Spleen (tissue), 7 donors: ENCODE data around the gene IGF2R.

Source experiments
- CTCF ChIP-seq, 11 experiments: fragments of 200-600 bp in 7 of 11; fragments of 450-650 bp in 4 of 11; sonication (generic) in 4 of 11; IDR thresholded peaks in 8 of 11; conservative IDR thresholded peaks in 3 of 11; 1 replicate in 7 of 11; 2 replicates in 4 of 11; pipeline versions ENCODE4 v1.4.0 to v1.8.0; 2016 to 2021; ENCODE audit warnings: antibody characterized with exemption in 11 of 11, inconsistent platforms in 4 of 11, mild to moderate bottlenecking in 1 of 11
- POLR2A ChIP-seq, 3 donors: fragments of 450-650 bp; IDR thresholded peaks; one replicate each; pipeline ENCODE4 v1.5.1; 2017; ENCODE audit warnings: antibody characterized with exemption in 3 of 3, mild to moderate bottlenecking in 1 of 3
- POLR2AphosphoS5 ChIP-seq, 3 donors: sonication (generic); formaldehyde crosslinking; IDR thresholded peaks; one replicate each; pipeline ENCODE4 v1.5.1; 2017; ENCODE audit warnings: antibody characterized with exemption in 3 of 3
- donor health status: DM: no; HTN: no; CAD: no; lungs with moderate emphysema.
- donor health status: DM: no; HTN: no; CAD: no.
- donor health status: DM: no; HTN: no; CAD: no.

GRCh38 chr6:160036331-160036695 lies 67.4 kb downstream of the IGF2R start:
- no peak for TF ChIP-seq CTCF (IDR thresholded peaks at IDR 0.05 in 8 of 11, conservative IDR thresholded peaks at IDR 0.05 in 3 of 11)
- peak in 1 of 3 donors; percentile 1 for TF ChIP-seq POLR2AphosphoS5 (IDR thresholded peaks at IDR 0.05)
- no peak for TF ChIP-seq POLR2A (IDR thresholded peaks at IDR 0.05)
